Mucosa of descending colon (tissue), 3 donors: ENCODE data around the gene FHAD1. TPM values are rescaled to one million over a fixed set of nuclear protein-coding genes. Genes with fewer than 3 reads are reported as not detected.

ENCODE experiments used
- ATAC-seq: fragments of 200-7000 bp; cut with Tn5 transposase; one replicate; pipeline ENCODE4 v1.9.1; 2020; ENCODE audit warnings: mild to moderate bottlenecking, moderate library complexity
- DNase-seq, 3 donors: peaks; one replicate each; pipeline ENCODE4 v3.0.0-alpha.2; 2020
- H3K36me3 ChIP-seq: fragments of 200-600 bp; one replicate; pipeline ENCODE4 v1.8.0; 2021; ENCODE audit warnings: low read depth, mild to moderate bottlenecking
- H3K4me1 ChIP-seq: fragments of 200-600 bp; one replicate; pipeline ENCODE4 v1.8.0; 2021; ENCODE audit warnings: low read depth, mild to moderate bottlenecking
- H3K4me3 ChIP-seq: fragments of 200-600 bp; one replicate; pipeline ENCODE4 v1.8.0; 2021; ENCODE audit warnings: mild to moderate bottlenecking
- H3K9me3 ChIP-seq: fragments of 200-600 bp; one replicate; pipeline ENCODE4 v1.8.0; 2021; ENCODE audit warnings: mild to moderate bottlenecking
- CTCF ChIP-seq: fragments of 200-600 bp; IDR thresholded peaks from one replicate; pipeline ENCODE4 v1.8.0; 2022; ENCODE audit warnings: antibody characterized with exemption, mild to moderate bottlenecking
- intact Hi-C, 2 donors: fragments of 100-400 bp; cut with DNase I in 1 of 2; cut with micrococcal nuclease in 1 of 2; formaldehyde crosslinking; loops; one replicate each; pipeline versions ENCODE4 v1.11.0 to v1.11.1; 2022; cut with DNase I, micrococcal nuclease
- total RNA-seq, 3 donors: library from RNA; stranded (reverse); fragmentation: NEBNext Ultra II Directional in 2 of 3; extraction: Animal tissue kit (Norgen Biotek cat#: 25700) in 2 of 3; gene quantifications; one replicate each; pipeline versions ENCODE4 v1.2.1 to v1.2.4, GENCODE V29; 2021 to 2023
- donor health status: DM: no; HTN: no; CAD: no; lungs with moderate emphysema.
- donor health status: DM: no; HTN: no; CAD: no.
- donor health status: DM: no; HTN: yes; CAD: no.

FHAD1 gene
- total RNA-seq, 3 donors from 2014 or later = 0.89 to 1.9 (median 0.99) TPM

GRCh38 chr1:15412175-15412800, 165.3 kb downstream of the FHAD1 start:
- peaks cover 57% of the 10 kb centered on the region for H3K4me1 ChIP-seq
- intact Hi-C loops = loop anchor here (5.0 kb wide), 2 partner anchors 75 to 90 kb away; no protein-coding TSS in a partner anchor
- no peak overlapping the region for H3K4me3 ChIP-seq
- H3K36me3 ChIP-seq = no peaks in the 10 kb centered on the region
- TF ChIP-seq CTCF = no peak
- ATAC-seq (peak; percentile 17), DNase-seq (peak in 2 of 3 donors; percentile 61 to 62)
- H3K9me3 ChIP-seq = no peaks in the 10 kb centered on the region

GRCh38 chr1:15412843-15413242, 165.8 kb downstream of the FHAD1 start:
- ATAC-seq (peak; percentile 29), DNase-seq (peak; percentile 76 to 84 (median 83))
- Histone ChIP-seq H3K4me3 (no peak overlapping the region), H3K4me1 (peaks cover 63% of the 10 kb centered on the region), H3K9me3 (no peaks in the 10 kb centered on the region), H3K36me3 (no peaks in the 10 kb centered on the region)
- TF ChIP-seq CTCF = no peak
- intact Hi-C loops = loop anchor here (5.0 kb wide), 2 partner anchors 76 to 91 kb away; no protein-coding TSS in a partner anchor

GRCh38 chr1:15413563-15414444, 166.8 kb downstream of the FHAD1 start:
- no peaks in the 10 kb centered on the region for H3K9me3 ChIP-seq
- H3K4me1 ChIP-seq = peaks cover 65% of the 10 kb centered on the region
- peak; percentile 29 for ATAC-seq
- DNase-seq = peak; percentile 65 to 73 (median 72)
- no peak for TF ChIP-seq CTCF
- intact Hi-C loops = loop anchor here (5.0 kb wide), 2 partner anchors 77 to 92 kb away; no protein-coding TSS in a partner anchor
- no peak overlapping the region for H3K4me3 ChIP-seq
- no peaks in the 10 kb centered on the region for H3K36me3 ChIP-seq

GRCh38 chr1:15414445-15414983, 167.5 kb downstream of the FHAD1 start:
- ATAC-seq = no peak
- no peak for TF ChIP-seq CTCF
- Histone ChIP-seq H3K4me1 (peaks cover 63% of the 10 kb centered on the region), H3K36me3 (no peaks in the 10 kb centered on the region), H3K9me3 (no peaks in the 10 kb centered on the region), H3K4me3 (no peak overlapping the region)
- no peak for DNase-seq
- intact Hi-C loops = loop anchor here (5.0 kb wide), 2 partner anchors 77 to 92 kb away; no protein-coding TSS in a partner anchor

- TF ChIP-seq CTCF = no peak
- DNase-seq (peak; percentile 76 to 86 (median 83)), ATAC-seq (peak; percentile 70)
- intact Hi-C loops = no loop called here
- Histone ChIP-seq H3K4me1 (peaks cover 64% of the 10 kb centered on the region), H3K36me3 (no peaks in the 10 kb centered on the region), H3K4me3 (no peak overlapping the region), H3K9me3 (no peaks in the 10 kb centered on the region)
Observed at GRCh38 chr1:15417059-15417934, 170.3 kb downstream of the FHAD1 start.
